Mesendoderm (in vitro differentiated cells): ENCODE data around the gene EVI2A.
"Not testable (repeated sequence)": the region's sequence is repeated elsewhere in the genome, so short reads cannot be mapped to it uniquely, and the experiment has no call there.

ENCODE experiments used
- DNase-seq: peaks from one replicate; pipeline ENCODE4 v3.0.0; 2013
- H2AK5ac ChIP-seq: 2 replicates; pipeline ENCODE4 v1.6.1; 2013; ENCODE audit warnings: low read length, inconsistent platforms
- H2BK120ac ChIP-seq: 2 replicates; pipeline ENCODE4 v1.6.1; 2013; ENCODE audit warnings: low read depth, mild to moderate bottlenecking, low read length, moderate library complexity, mixed read lengths
- H2BK15ac ChIP-seq: replicated peaks from 2 replicates; pipeline ENCODE4 v1.6.1; 2013; ENCODE audit warnings: low read depth, mild to moderate bottlenecking, moderate library complexity
- H2BK5ac ChIP-seq: 2 replicates; pipeline ENCODE4 v1.6.1; 2013; ENCODE audit warnings: low read length, inconsistent platforms
- H3K18ac ChIP-seq: 2 replicates; pipeline ENCODE4 v1.6.1; 2013; ENCODE audit warnings: mild to moderate bottlenecking, low read length, mixed read lengths
- H3K23ac ChIP-seq: one replicate; pipeline ENCODE4 v1.6.1; 2013; ENCODE audit warnings: low read length
- H3K27ac ChIP-seq: 2 replicates; pipeline ENCODE4 v1.5.1; 2013; ENCODE audit warnings: low read depth, mild to moderate bottlenecking, inconsistent platforms, low read length, moderate library complexity
- H3K27me3 ChIP-seq: 2 replicates; pipeline ENCODE4 v1.6.1; 2013; ENCODE audit warnings: low read length, control low read depth, mild to moderate bottlenecking, inconsistent platforms; ENCODE audit not compliant: insufficient read depth, poor library complexity
- H3K36me3 ChIP-seq: 2 replicates; pipeline ENCODE4 v1.6.1; 2013; ENCODE audit warnings: low read length, inconsistent platforms; ENCODE audit not compliant: control insufficient read depth, insufficient read depth
- H3K4ac ChIP-seq: one replicate; pipeline ENCODE4 v1.6.1; 2013; ENCODE audit warnings: low read depth, mild to moderate bottlenecking, low read length, moderate library complexity
- H3K4me1 ChIP-seq: 2 replicates; pipeline ENCODE4 v1.6.1; 2013; ENCODE audit warnings: low read depth, low read length, inconsistent platforms; ENCODE audit not compliant: control insufficient read depth
- H3K4me2 ChIP-seq: 2 replicates; pipeline ENCODE4 v1.6.1; 2013; ENCODE audit warnings: low read length
- H3K4me3 ChIP-seq: 2 replicates; pipeline ENCODE4 v1.5.1; 2013; ENCODE audit warnings: mild to moderate bottlenecking, low read length
- H3K56ac ChIP-seq: one replicate; pipeline ENCODE4 v1.6.1; 2013; ENCODE audit warnings: low read length
- H3K79me1 ChIP-seq: 2 replicates; pipeline ENCODE4 v1.6.1; 2013; ENCODE audit warnings: low read length, inconsistent platforms
- H3K79me2 ChIP-seq: 2 replicates; pipeline ENCODE4 v1.6.1; 2013; ENCODE audit warnings: mild to moderate bottlenecking, low read length; ENCODE audit not compliant: control insufficient read depth, insufficient read depth
- H3K9ac ChIP-seq: 2 replicates; pipeline ENCODE4 v1.6.1; 2013; ENCODE audit warnings: low read length, inconsistent platforms
- H4K5ac ChIP-seq: one replicate; pipeline ENCODE4 v1.6.1; 2013; ENCODE audit warnings: low read length
- H4K8ac ChIP-seq: one replicate; pipeline ENCODE4 v1.6.1; 2013; ENCODE audit warnings: low read depth, mild to moderate bottlenecking, control low read depth, low read length, moderate library complexity
- WGBS: extraction: QIAGEN DNeasy Blood & Tissue Kit; methylation state at CpG from one replicate; pipeline ENCODE4 v1.1.7; 2013; ENCODE audit warnings: low lambda C conversion rate, missing lambda C conversion rate; ENCODE audit not compliant: insufficient coverage; ENCODE audit errors: extremely low coverage; 5-methylcytosine and 5-hydroxymethylcytosine counted together

The EVI2A gene

DNA sequence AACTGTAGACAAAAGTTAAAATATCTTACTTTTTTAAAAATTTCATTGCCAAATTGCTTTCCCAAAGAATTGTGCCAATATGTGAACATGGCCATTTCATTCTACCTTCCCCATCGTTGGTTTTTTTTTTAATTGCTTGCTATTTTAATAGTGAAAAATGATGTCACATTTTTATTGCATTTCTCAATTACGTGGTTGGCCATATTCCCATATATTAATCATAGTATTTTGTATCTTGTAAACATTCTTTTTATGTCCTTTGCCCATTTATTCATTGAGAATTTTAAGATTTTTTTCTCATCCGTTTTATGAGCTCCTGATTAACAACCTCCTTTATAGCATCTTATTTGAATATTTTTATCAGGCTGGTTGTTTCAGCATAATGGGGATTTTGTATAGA lies 31.6 kb downstream of the EVI2A start:
- no peak overlapping the region for H3K9ac ChIP-seq
- no peaks in the 10 kb centered on the region for H3K4me1 ChIP-seq
- H3K27me3 ChIP-seq, result no peaks in the 10 kb centered on the region
- H3K79me2 ChIP-seq, result no peaks in the 10 kb centered on the region
- H3K4me2 ChIP-seq, result no peak overlapping the region
- DNase-seq, result no peak
- no peak overlapping the region for H2BK120ac ChIP-seq
- no peak overlapping the region for H3K56ac ChIP-seq
- no peak overlapping the region for H3K18ac ChIP-seq
- no peak overlapping the region for H3K23ac ChIP-seq
- H3K27ac ChIP-seq, result no peak overlapping the region
- no peak overlapping the region for H2AK5ac ChIP-seq
- no peak overlapping the region for H2BK5ac ChIP-seq
- WGBS, result no CpG with 5 or more reads among the region's 3 CpGs
- no peak overlapping the region for H3K4ac ChIP-seq
- no peaks in the 10 kb centered on the region for H3K79me1 ChIP-seq
- H4K8ac ChIP-seq, result no peak overlapping the region
- no peak overlapping the region for H3K4me3 ChIP-seq
- no peaks in the 10 kb centered on the region for H3K36me3 ChIP-seq
- H2BK15ac ChIP-seq, result no peak overlapping the region
- no peak overlapping the region for H4K5ac ChIP-seq

DNA sequence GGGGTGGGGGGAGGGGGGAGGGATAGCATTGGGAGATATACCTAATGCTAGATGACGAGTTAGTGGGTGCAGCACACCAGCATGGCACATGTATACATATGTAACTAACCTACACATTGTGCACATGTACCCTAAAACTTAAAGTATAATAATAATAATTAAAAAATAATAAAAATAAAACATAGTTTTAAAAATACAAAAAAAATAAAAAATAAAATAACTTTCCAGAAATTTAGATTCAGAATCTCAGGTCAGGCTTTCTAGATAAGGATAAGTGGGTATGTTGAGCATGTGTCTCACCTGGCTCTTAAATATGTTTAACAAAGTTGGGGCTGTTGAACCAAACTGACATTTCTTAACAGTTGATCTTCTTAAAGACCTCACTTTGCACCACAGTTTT lies 33.5 kb downstream of the EVI2A start:
- H2AK5ac ChIP-seq, H3K4me1 ChIP-seq, H3K36me3 ChIP-seq, H3K79me2 ChIP-seq, DNase-seq, H3K79me1 ChIP-seq, H3K27ac ChIP-seq, H3K27me3 ChIP-seq, H3K4me2 ChIP-seq, H3K9ac ChIP-seq, H3K4ac ChIP-seq, H3K18ac ChIP-seq, H3K4me3 ChIP-seq, H2BK120ac ChIP-seq, H2BK15ac ChIP-seq, H2BK5ac ChIP-seq, H3K56ac ChIP-seq, H4K8ac ChIP-seq, H3K23ac ChIP-seq, H4K5ac ChIP-seq: not testable (repeated sequence)
- no CpG with 5 or more reads among the region's 1 CpG for WGBS

DNA sequence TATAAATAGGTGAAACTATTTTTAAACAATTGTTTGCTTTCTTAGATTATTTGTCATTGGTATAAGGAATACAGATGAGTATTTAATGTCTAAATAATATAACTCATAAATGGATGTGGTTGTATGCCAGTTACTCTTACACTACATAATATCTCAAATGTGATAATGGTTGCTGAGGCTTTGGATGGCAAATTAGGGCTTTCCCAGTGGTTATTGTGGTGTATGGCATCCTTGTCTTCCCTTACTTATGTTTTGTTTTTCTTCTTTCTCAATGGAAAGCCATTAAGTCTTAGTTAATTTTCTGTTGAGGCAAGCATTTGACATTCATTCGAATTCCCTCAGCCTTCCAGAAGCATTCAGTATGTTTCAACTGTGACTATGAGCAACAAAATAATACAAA lies 34.8 kb downstream of the EVI2A start:
- no peak for DNase-seq
- no peak overlapping the region for H4K5ac ChIP-seq
- no peak overlapping the region for H2BK120ac ChIP-seq
- H2BK15ac ChIP-seq, result no peak overlapping the region
- H3K4me1 ChIP-seq, result no peaks in the 10 kb centered on the region
- no peak overlapping the region for H3K27ac ChIP-seq
- H2BK5ac ChIP-seq, result no peak overlapping the region
- H3K4me2 ChIP-seq, result no peak overlapping the region
- no peak overlapping the region for H3K9ac ChIP-seq
- H3K36me3 ChIP-seq, result no peaks in the 10 kb centered on the region
- H3K79me1 ChIP-seq, result no peaks in the 10 kb centered on the region
- H3K23ac ChIP-seq, result no peak overlapping the region
- H3K18ac ChIP-seq, result no peak overlapping the region
- H4K8ac ChIP-seq, result no peak overlapping the region
- H2AK5ac ChIP-seq, result no peak overlapping the region
- no peak overlapping the region for H3K4me3 ChIP-seq
- H3K56ac ChIP-seq, result no peak overlapping the region
- H3K79me2 ChIP-seq, result no peaks in the 10 kb centered on the region
- H3K4ac ChIP-seq, result no peak overlapping the region
- H3K27me3 ChIP-seq, result no peaks in the 10 kb centered on the region
- no CpG with 5 or more reads among the region's 1 CpG for WGBS

DNA sequence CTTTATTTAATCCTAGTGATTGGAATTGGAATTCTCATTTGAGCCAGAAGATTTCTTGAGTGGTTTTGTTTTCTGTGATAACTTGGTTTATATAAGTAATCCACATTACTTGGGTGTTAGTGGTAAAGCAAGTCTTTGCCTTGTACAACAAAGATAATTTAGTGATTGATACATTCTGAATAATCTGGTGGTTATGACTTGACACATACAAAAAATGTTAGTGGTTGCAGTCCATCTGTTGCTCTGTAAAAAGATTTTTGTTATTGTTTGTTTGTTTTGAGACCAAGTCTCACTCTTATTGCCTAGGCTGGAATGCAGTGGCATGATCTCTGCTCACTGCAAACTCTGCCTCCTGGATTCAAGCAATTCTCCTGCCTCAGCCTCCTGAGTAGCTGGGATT lies 37.6 kb downstream of the EVI2A start:
- no peak overlapping the region for H2BK15ac ChIP-seq
- H3K27ac ChIP-seq, result no peak overlapping the region
- no peaks in the 10 kb centered on the region for H3K79me2 ChIP-seq
- no peak for DNase-seq
- H3K23ac ChIP-seq, result no peak overlapping the region
- no peak overlapping the region for H2BK120ac ChIP-seq
- H4K5ac ChIP-seq, result no peak overlapping the region
- H3K36me3 ChIP-seq, result no peaks in the 10 kb centered on the region
- H3K56ac ChIP-seq, result no peak overlapping the region
- no peak overlapping the region for H3K4me2 ChIP-seq
- H3K79me1 ChIP-seq, result no peaks in the 10 kb centered on the region
- no peak overlapping the region for H2AK5ac ChIP-seq
- no peaks in the 10 kb centered on the region for H3K4me1 ChIP-seq
- H4K8ac ChIP-seq, result no peak overlapping the region
- no peak overlapping the region for H2BK5ac ChIP-seq
- H3K4ac ChIP-seq, result no peak overlapping the region
- no peak overlapping the region for H3K4me3 ChIP-seq
- no peak overlapping the region for H3K9ac ChIP-seq
- H3K18ac ChIP-seq, result no peak overlapping the region
- H3K27me3 ChIP-seq, result no peaks in the 10 kb centered on the region

DNA sequence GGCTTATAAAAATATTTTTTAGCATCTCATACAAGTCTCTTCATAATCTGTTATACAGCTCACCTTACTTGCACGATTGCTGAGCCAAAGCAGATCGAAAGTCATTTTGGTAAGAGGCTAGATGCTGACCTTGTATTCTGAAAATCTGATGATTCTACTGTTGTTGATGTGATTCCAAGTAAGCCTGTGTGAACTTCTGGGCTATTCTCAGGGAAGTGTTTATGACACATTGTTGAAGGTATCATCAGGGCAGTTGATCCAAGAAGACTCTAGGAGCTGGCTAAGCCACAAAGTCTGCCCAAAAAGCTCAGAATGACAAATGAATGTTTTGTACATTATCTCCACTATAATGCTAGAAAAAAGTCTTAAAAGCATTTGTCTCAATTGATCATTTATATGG lies 40.4 kb downstream of the EVI2A start:
- no peak overlapping the region for H3K4ac ChIP-seq
- no peak overlapping the region for H3K27ac ChIP-seq
- H3K79me2 ChIP-seq, result no peaks in the 10 kb centered on the region
- no peak overlapping the region for H3K56ac ChIP-seq
- no peak overlapping the region for H3K23ac ChIP-seq
- no peak overlapping the region for H2BK15ac ChIP-seq
- no peak overlapping the region for H3K4me2 ChIP-seq
- no peak overlapping the region for H3K4me3 ChIP-seq
- H3K9ac ChIP-seq, result no peak overlapping the region
- H3K4me1 ChIP-seq, result no peaks in the 10 kb centered on the region
- no peak overlapping the region for H4K5ac ChIP-seq
- WGBS, result no CpG with 5 or more reads among the region's 2 CpGs
- no peak overlapping the region for H2BK120ac ChIP-seq
- no peak overlapping the region for H2BK5ac ChIP-seq
- H4K8ac ChIP-seq, result no peak overlapping the region
- no peak for DNase-seq
- H2AK5ac ChIP-seq, result no peak overlapping the region
- no peak overlapping the region for H3K18ac ChIP-seq
- H3K79me1 ChIP-seq, result no peaks in the 10 kb centered on the region
- H3K36me3 ChIP-seq, result no peaks in the 10 kb centered on the region
- no peaks in the 10 kb centered on the region for H3K27me3 ChIP-seq

DNA sequence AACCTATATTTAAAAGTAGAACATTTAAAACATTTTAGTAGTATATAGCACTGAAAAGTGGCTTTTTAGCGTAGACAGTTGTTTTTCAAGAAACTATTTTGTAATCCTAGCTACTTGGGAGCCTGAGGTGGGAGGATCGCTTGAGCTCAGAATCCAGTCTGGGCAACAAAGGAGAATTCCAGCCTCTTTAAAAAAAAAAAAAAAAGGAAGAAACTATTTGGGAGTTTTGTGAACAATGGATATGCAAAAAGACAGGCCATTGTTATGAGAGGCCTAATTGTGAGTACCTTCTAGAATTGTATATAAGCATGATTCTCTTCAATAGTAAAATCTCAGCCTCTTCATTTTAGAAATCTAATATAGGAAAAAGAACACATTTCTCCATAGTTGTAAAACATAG lies 42.0 kb downstream of the EVI2A start:
- H2AK5ac ChIP-seq, result no peak overlapping the region
- H4K8ac ChIP-seq, result no peak overlapping the region
- no peaks in the 10 kb centered on the region for H3K79me1 ChIP-seq
- H3K4ac ChIP-seq, result no peak overlapping the region
- H3K4me2 ChIP-seq, result no peak overlapping the region
- H2BK15ac ChIP-seq, result no peak overlapping the region
- no peak overlapping the region for H3K27ac ChIP-seq
- H3K27me3 ChIP-seq, result no peaks in the 10 kb centered on the region
- no peaks in the 10 kb centered on the region for H3K36me3 ChIP-seq
- no peak overlapping the region for H2BK120ac ChIP-seq
- no CpG with 5 or more reads among the region's 2 CpGs for WGBS
- H3K9ac ChIP-seq, result no peak overlapping the region
- H3K79me2 ChIP-seq, result no peaks in the 10 kb centered on the region
- peak; percentile 28 for DNase-seq
- no peak overlapping the region for H3K56ac ChIP-seq
- H3K4me1 ChIP-seq, result no peaks in the 10 kb centered on the region
- H4K5ac ChIP-seq, result no peak overlapping the region
- no peak overlapping the region for H3K18ac ChIP-seq
- H3K23ac ChIP-seq, result no peak overlapping the region
- no peak overlapping the region for H2BK5ac ChIP-seq
- H3K4me3 ChIP-seq, result no peak overlapping the region
